ENCODE results near the gene HAUS5. TPM values are rescaled to one million over a fixed set of nuclear protein-coding genes. Genes with fewer than 3 reads are reported as not detected.
A peak's percentile ranks its signal among the peaks of the same experiment; 100 is the strongest.

The HAUS5 gene
- total and polyA plus RNA-seq, 2 of the 8 experiments (the other 6 are each of a cell fraction or from before 2014, with no cell fraction given), result 13.8 to 25.7 TPM

- peaks cover 0 to 6% (median 3%) of the 10 kb centered on the region in 4 experiments; a peak in 4 of 7 replicates for H3K27me3 ChIP-seq (replicated peaks in 1 of 4; ENCODE audit: control insufficient read depth in 3 of 4, extremely low read depth in 1 of 4, insufficient read depth in 3 of 4, low read length in 3 of 4)
- H3K36me3 ChIP-seq (ENCODE audit: control insufficient read depth in 2 of 4, insufficient read depth in 4 of 4, low read length in 3 of 4), result no peaks in the 10 kb centered on the region
- peaks cover 23% of the 10 kb centered on the region; the same call in 1 of the 2 replicates for H3K23me2 ChIP-seq (ENCODE audit: low read depth, low read length)
- H3K4ac ChIP-seq (replicated peaks; ENCODE audit: insufficient read length, low read depth, low read length), result peak overlapping the region; percentile 4
- no peak overlapping the region for H3K56ac ChIP-seq (replicated peaks; ENCODE audit: insufficient read length, low read depth, low read length)
- CTCF ChIA-PET (ENCODE audit: partially characterized antibody), result interaction anchor here (1.3 to 3.6 kb wide), 3 partner anchors 57 to 96 kb away, joined by 4 to 17 read pairs (median 10); no protein-coding TSS in a partner anchor
- H3K9me3 ChIP-seq (ENCODE audit: insufficient read depth in 2 of 2, low read depth in 1 of 2, low read length in 1 of 2), result no peaks in the 10 kb centered on the region
- H2AK5ac ChIP-seq (ENCODE audit: low read depth, low read length), result no peak overlapping the region
- H3K18ac ChIP-seq (ENCODE audit: extremely low read depth, low read length), result peak overlapping the region; percentile 51
- no peaks in the 10 kb centered on the region for H3K79me1 ChIP-seq (ENCODE audit: low read depth, low read length)
- H3K4me2 ChIP-seq (ENCODE audit: insufficient read depth in 1 of 2, low read depth in 2 of 2, low read length in 2 of 2), result peak overlapping the region; percentile 85 to 88
- H3K4me3 ChIP-seq (ENCODE audit: extremely low read depth in 1 of 4, insufficient read depth in 2 of 4, low read depth in 3 of 4, low read length in 4 of 4), result peak overlapping the region; percentile 34 to 63 (median 52)
- WGBS, 2 experiments (ENCODE audit: extremely low coverage in 1 of 2, insufficient coverage in 1 of 2, insufficient read length in 1 of 2, insufficient replicate concordance in 2 of 2, low coverage in 1 of 2, low lambda C conversion rate in 2 of 2, missing lambda C conversion rate in 1 of 2), result 31% methylated on average over 10 of the region's 20 CpGs; no CpG with 5 or more reads in 1 of the 2 experiments
- no peak overlapping the region for H3K9ac ChIP-seq (replicated peaks in 1 of 4; ENCODE audit: extremely low read depth in 1 of 4, low read depth in 3 of 4, low read length in 3 of 4)
- H3K4me1 ChIP-seq (replicated peaks in 1 of 4; ENCODE audit: control insufficient read depth in 3 of 4, insufficient read depth in 4 of 4, low read length in 3 of 4), result peaks cover 7 to 27% (median 16%) of the 10 kb centered on the region in 4 experiments; a peak in 6 of 7 replicates
- H4K91ac ChIP-seq (replicated peaks; ENCODE audit: insufficient read length, low read length), result peak overlapping the region; percentile 5
- 0 out of 2 replicates have a peak overlapping the region, but pooled peaks have one; percentile 28 for H4K8ac ChIP-seq (ENCODE audit: extremely low read depth, insufficient read depth, low read length)
- no peak overlapping the region for H4K5ac ChIP-seq (ENCODE audit: insufficient read length, low read depth, low read length)
- FAIRE-seq (no peak), DNase-seq (ENCODE audit: low read depth in 1 of 2, low spot score in 2 of 2) (peak; percentile 61 to 98)
- TF ChIP-seq TAF1 (IDR thresholded peaks at IDR 0.05; ENCODE audit: low read depth, low read length) (0 out of 2 replicates have a peak, but pooled peaks have one; percentile 31), CEBPB (IDR thresholded peaks at IDR 0.05; ENCODE audit: low read depth, low read length) (0 out of 2 replicates have a peak, but pooled peaks have one; percentile 1), RAD21 (IDR thresholded peaks at IDR 0.05 in 1 of 2, conservative IDR thresholded peaks at IDR 0.05 in 1 of 2; ENCODE audit: low read depth in 2 of 2, low read length in 2 of 2) (no peak), SIN3A (conservative IDR thresholded peaks at IDR 0.05 in 1 of 2, IDR thresholded peaks at IDR 0.05 in 1 of 2; ENCODE audit: low read depth in 1 of 2, low read length in 2 of 2) (peak; percentile 12 to 60; a peak in 1 of 4 replicates)
- no peak overlapping the region for H2BK120ac ChIP-seq (replicated peaks; ENCODE audit: low read depth, low read length)
- H3K79me2 ChIP-seq (ENCODE audit: control insufficient read depth in 1 of 2, insufficient read depth in 2 of 2, low read length in 2 of 2), result peaks cover 5 to 15% of the 10 kb centered on the region in 2 experiments; a peak in 3 of 4 replicates
- H4K20me1 ChIP-seq (replicated peaks in 1 of 2; ENCODE audit: control insufficient read depth in 1 of 2, insufficient read depth in 2 of 2, low read length in 2 of 2), result no peaks in the 10 kb centered on the region
- no peak overlapping the region for H3K14ac ChIP-seq (ENCODE audit: insufficient read length)
- no peak overlapping the region for H3K27ac ChIP-seq (ENCODE audit: low read depth, low read length)
- peak overlapping the region; percentile 50; the same call in 1 of the 2 replicates for H2BK15ac ChIP-seq (ENCODE audit: low read length)
- no peak overlapping the region for H2BK20ac ChIP-seq (ENCODE audit: low read length)
- POLR2A ChIA-PET (ENCODE audit: partially characterized antibody), result interaction anchor here (1.0 to 3.4 kb wide), 11 partner anchors 15 to 135 kb away, joined by 3 to 13 read pairs (median 3); partner anchors contain the start of gene HAUS5
- H2BK5ac ChIP-seq (ENCODE audit: low read depth, low read length), result peak overlapping the region; percentile 28; the same call in 1 of the 2 replicates
- H3K23ac ChIP-seq (ENCODE audit: insufficient read length), result no peak overlapping the region
- H2BK12ac ChIP-seq (ENCODE audit: low read depth, low read length), result 0 out of 2 replicates have a peak overlapping the region, but pooled peaks have one; percentile 28
- peak overlapping the region; percentile 33; the same call in 1 of the 2 replicates for H2AFZ ChIP-seq (ENCODE audit: low read length)
Observed at GRCh38 chr19:35644987-35645679, 32.6 kb downstream of the HAUS5 start.
